Measurements from ENCODE around the gene ARFGAP2.

DNA sequence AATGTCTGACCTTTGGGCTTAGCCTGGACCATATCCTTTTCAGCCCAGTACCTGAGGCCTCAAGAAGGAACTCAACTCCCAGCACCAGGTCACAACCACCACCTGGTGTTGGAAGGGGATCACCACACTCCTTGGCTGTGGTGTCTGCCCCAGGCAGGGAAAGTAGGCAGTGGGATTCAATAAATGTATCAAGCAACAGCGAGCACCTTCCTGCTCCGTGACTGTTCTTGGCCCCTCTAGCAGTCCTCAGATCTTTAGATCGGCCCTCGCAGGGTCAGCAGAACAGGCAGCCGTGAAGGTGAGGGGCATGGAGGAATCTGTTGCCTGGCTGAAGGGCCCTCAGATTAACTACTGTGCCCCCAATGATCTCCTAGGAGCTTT is 15.9 kb downstream of the ARFGAP2 start:
- TF ChIP-seq, protein P1, sequence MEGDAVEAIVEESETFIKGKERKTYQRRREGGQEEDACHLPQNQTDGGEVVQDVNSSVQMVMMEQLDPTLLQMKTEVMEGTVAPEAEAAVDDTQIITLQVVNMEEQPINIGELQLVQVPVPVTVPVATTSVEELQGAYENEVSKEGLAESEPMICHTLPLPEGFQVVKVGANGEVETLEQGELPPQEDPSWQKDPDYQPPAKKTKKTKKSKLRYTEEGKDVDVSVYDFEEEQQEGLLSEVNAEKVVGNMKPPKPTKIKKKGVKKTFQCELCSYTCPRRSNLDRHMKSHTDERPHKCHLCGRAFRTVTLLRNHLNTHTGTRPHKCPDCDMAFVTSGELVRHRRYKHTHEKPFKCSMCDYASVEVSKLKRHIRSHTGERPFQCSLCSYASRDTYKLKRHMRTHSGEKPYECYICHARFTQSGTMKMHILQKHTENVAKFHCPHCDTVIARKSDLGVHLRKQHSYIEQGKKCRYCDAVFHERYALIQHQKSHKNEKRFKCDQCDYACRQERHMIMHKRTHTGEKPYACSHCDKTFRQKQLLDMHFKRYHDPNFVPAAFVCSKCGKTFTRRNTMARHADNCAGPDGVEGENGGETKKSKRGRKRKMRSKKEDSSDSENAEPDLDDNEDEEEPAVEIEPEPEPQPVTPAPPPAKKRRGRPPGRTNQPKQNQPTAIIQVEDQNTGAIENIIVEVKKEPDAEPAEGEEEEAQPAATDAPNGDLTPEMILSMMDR (IDR thresholded peaks at IDR 0.05): no peak
- no peak for TF ChIP-seq EZH2 (IDR thresholded peaks at IDR 0.05)
- TF ChIP-seq EZH2phosphoT487 (IDR thresholded peaks at IDR 0.05): no peak

Data from neural progenitor cell (in vitro differentiated cells).